ENCODE results near the gene F12.

F12 gene

GRCh38 chr5:177410575-177410974 is 1.2 kb upstream of the F12 start:
- DNase-seq, result no peak

GRCh38 chr5:177405805-177406204 is 3.6 kb downstream of the F12 start:
- DNase-seq, result peak; percentile 75

GRCh38 chr5:177405312-177405711 is 4.1 kb downstream of the F12 start:
- no peak for DNase-seq

GRCh38 chr5:177404641-177405179 is 4.7 kb downstream of the F12 start:
- DNase-seq, result no peak

GRCh38 chr5:177403792-177404640 is 5.3 kb downstream of the F12 start:
- peak; percentile 80 for DNase-seq

GRCh38 chr5:177403102-177403791 is 6.1 kb downstream of the F12 start:
- DNase-seq, result no peak

- DNase-seq, result no peak
These were observed 6.9 kb downstream of the F12 start for GRCh38 chr5:177402271-177403043.

- DNase-seq, result no peak
These were observed 9.1 kb downstream of the F12 start, which contains the start of gene PFN3 for GRCh38 chr5:177399997-177400868. PFN3 (minus strand) TSS chr5:177400661; CDS start chr5:177400576, 85 bp downstream.

- DNase-seq, result no peak
These were observed 11.4 kb downstream of the F12 start for GRCh38 chr5:177397875-177398390.

- no peak for DNase-seq
These were observed 12.6 kb downstream of the F12 start for GRCh38 chr5:177396807-177397206.

- DNase-seq, result no peak
These were observed 13.3 kb downstream of the F12 start for GRCh38 chr5:177396078-177396477.

- DNase-seq, result no peak
These were observed 15.4 kb downstream of the F12 start for GRCh38 chr5:177393990-177394389.

- no peak for DNase-seq
These were observed 16.1 kb downstream of the F12 start for GRCh38 chr5:177393206-177393765.

GRCh38 chr5:177392765-177393164 is 16.6 kb downstream of the F12 start:
- no peak for DNase-seq

GRCh38 chr5:177390363-177391300 is 18.7 kb downstream of the F12 start:
- DNase-seq, result peak; percentile 79

GRCh38 chr5:177389241-177390169 is 19.9 kb downstream of the F12 start:
- no peak for DNase-seq

- DNase-seq, result no peak
These were observed 20.8 kb downstream of the F12 start for GRCh38 chr5:177388521-177389052.

- DNase-seq, result no peak
These were observed 22.0 kb downstream of the F12 start for GRCh38 chr5:177387405-177387804.

- no peak for DNase-seq
These were observed 22.8 kb downstream of the F12 start for GRCh38 chr5:177386542-177386941.
